H9 (cell line): ENCODE data around the gene CCDC186. TPM values are rescaled to one million over a fixed set of nuclear protein-coding genes. Genes with fewer than 3 reads are reported as not detected.

Experiments used
- DNase-seq: peaks from one replicate; pipeline ENCODE4 v3.0.0-alpha.2; 2017
- H2AFZ ChIP-seq: one replicate; pipeline ENCODE4 v1.6.1; 2013; ENCODE audit warnings: mild to moderate bottlenecking, low read length, control low read depth, moderate library complexity
- H2AK5ac ChIP-seq: 2 replicates; pipeline ENCODE4 v1.6.1; 2013; ENCODE audit warnings: low read length, control low read depth, mixed read lengths; ENCODE audit not compliant: insufficient read length
- H2BK120ac ChIP-seq: one replicate; pipeline ENCODE4 v1.6.1; 2013; ENCODE audit warnings: low read depth, mild to moderate bottlenecking, low read length, control low read depth, inconsistent platforms; ENCODE audit not compliant: poor library complexity, severe bottlenecking
- H2BK12ac ChIP-seq: 2 replicates; pipeline ENCODE4 v1.6.1; 2013; ENCODE audit warnings: low read length, control low read depth, mixed read lengths, low read depth; ENCODE audit not compliant: insufficient read length
- H2BK15ac ChIP-seq: 2 replicates; pipeline ENCODE4 v1.6.1; 2013; ENCODE audit warnings: low read depth, low read length, control low read depth
- H2BK20ac ChIP-seq: one replicate; pipeline ENCODE4 v1.6.1; 2013; ENCODE audit warnings: low read depth, mild to moderate bottlenecking, low read length, control low read depth, inconsistent platforms; ENCODE audit not compliant: poor library complexity, severe bottlenecking
- H2BK5ac ChIP-seq: 2 replicates; pipeline ENCODE4 v1.6.1; 2013; ENCODE audit warnings: low read length, control low read depth, mixed read lengths; ENCODE audit not compliant: insufficient read length
- H3K14ac ChIP-seq: 2 replicates; pipeline ENCODE4 v1.6.1; 2013; ENCODE audit warnings: low read length, control low read depth; ENCODE audit not compliant: insufficient read depth
- H3K18ac ChIP-seq: 2 replicates; pipeline ENCODE4 v1.6.1; 2013; ENCODE audit warnings: low read depth, mild to moderate bottlenecking, mixed read lengths, low read length, control low read depth; ENCODE audit not compliant: insufficient read length
- H3K23ac ChIP-seq: 2 replicates; pipeline ENCODE4 v1.6.1; 2013; ENCODE audit warnings: low read length, control low read depth, mixed read lengths, low read depth; ENCODE audit not compliant: insufficient read length
- H3K23me2 ChIP-seq: 2 replicates; pipeline ENCODE4 v1.6.1; 2013; ENCODE audit warnings: low read depth, mild to moderate bottlenecking, mixed read lengths, low read length, control low read depth; ENCODE audit not compliant: insufficient read length, poor library complexity, severe bottlenecking
- H3K27ac ChIP-seq: 2 replicates; pipeline ENCODE4 v1.5.1; 2013; ENCODE audit warnings: low read length, control low read depth, mixed read lengths, low read depth; ENCODE audit not compliant: insufficient read length
- H3K27me3 ChIP-seq: 2 replicates; pipeline ENCODE4 v1.6.1; 2013; ENCODE audit warnings: low read length, control low read depth, inconsistent platforms; ENCODE audit not compliant: insufficient read depth
- H3K4ac ChIP-seq: 2 replicates; pipeline ENCODE4 v1.6.1; 2013; ENCODE audit warnings: low read depth, mild to moderate bottlenecking, control low read depth, inconsistent platforms, low read length, moderate library complexity
- H3K4me1 ChIP-seq: 2 replicates; pipeline ENCODE4 v1.6.1; 2013; ENCODE audit warnings: low read length, control low read depth, inconsistent platforms; ENCODE audit not compliant: insufficient read depth
- H3K4me2 ChIP-seq: 2 replicates; pipeline ENCODE4 v1.6.1; 2013; ENCODE audit warnings: low read length, control low read depth, mixed read lengths; ENCODE audit not compliant: insufficient read length, insufficient read depth
- H3K56ac ChIP-seq: 2 replicates; pipeline ENCODE4 v1.6.1; 2013; ENCODE audit warnings: low read depth, mild to moderate bottlenecking, mixed read lengths, low read length, control low read depth; ENCODE audit not compliant: insufficient read length
- H3K79me1 ChIP-seq: 2 replicates; pipeline ENCODE4 v1.6.1; 2013; ENCODE audit warnings: low read depth, mild to moderate bottlenecking, moderate library complexity, low read length, control low read depth, inconsistent platforms; ENCODE audit not compliant: insufficient read depth, poor library complexity, severe bottlenecking
- H3K79me2 ChIP-seq: 2 replicates; pipeline ENCODE4 v1.6.1; 2013; ENCODE audit warnings: low read length, control low read depth, inconsistent platforms; ENCODE audit not compliant: insufficient read depth
- H3K9ac ChIP-seq: 2 replicates; pipeline ENCODE4 v1.6.1; 2013; ENCODE audit warnings: low read length, control low read depth, mixed read lengths; ENCODE audit not compliant: insufficient read length; ENCODE audit errors: extremely low read depth
- H3K9me3 ChIP-seq: one replicate; pipeline ENCODE4 v1.6.1; 2013; ENCODE audit warnings: low read depth, low read length, inconsistent platforms; ENCODE audit not compliant: control insufficient read depth
- H3T11ph ChIP-seq: one replicate; pipeline ENCODE4 v1.6.1; 2013; ENCODE audit warnings: mild to moderate bottlenecking, low read length, control low read depth, inconsistent platforms
- H4K20me1 ChIP-seq: one replicate; pipeline ENCODE4 v1.6.1; 2013; ENCODE audit not compliant: control insufficient read depth, insufficient read length, insufficient read depth
- H4K5ac ChIP-seq: 2 replicates; pipeline ENCODE4 v1.6.1; 2013; ENCODE audit warnings: low read depth, mild to moderate bottlenecking, mixed read lengths, low read length, control low read depth; ENCODE audit not compliant: insufficient read length
- H4K8ac ChIP-seq: replicated peaks from 2 replicates; pipeline ENCODE4 v1.6.1; 2013; ENCODE audit warnings: low read length, control low read depth, mixed read lengths, low read depth; ENCODE audit not compliant: insufficient read length
- H4K91ac ChIP-seq: 2 replicates; pipeline ENCODE4 v1.6.1; 2013; ENCODE audit warnings: low read depth, mild to moderate bottlenecking, moderate library complexity, mixed read lengths, low read length, control low read depth; ENCODE audit not compliant: insufficient read length
- H3K27ac Mint-ChIP-seq, 3 experiments: 2 replicates in 2 of 3; 3 replicates in 1 of 3; pipeline ENCODE4 v1.8.0; 2020 to 2021; ENCODE audit warnings: mixed read lengths in 3 of 3, mild to moderate bottlenecking in 1 of 3, moderate library complexity in 1 of 3
- H3K27me3 Mint-ChIP-seq: 2 replicates; pipeline ENCODE4 v1.8.0; 2021; ENCODE audit warnings: low read depth, mild to moderate bottlenecking, moderate library complexity, mixed read lengths
- H3K36me3 Mint-ChIP-seq, 3 experiments: 2 replicates in 2 of 3; 3 replicates in 1 of 3; pipeline ENCODE4 v1.8.0; 2020 to 2021; ENCODE audit warnings: low read depth in 3 of 3, mixed read lengths in 3 of 3; ENCODE audit not compliant: insufficient read depth in 1 of 3
- H3K4me1 Mint-ChIP-seq, 2 experiments: 2 replicates each; pipeline ENCODE4 v1.8.0; 2020; ENCODE audit warnings: mixed read lengths in 2 of 2
- H3K4me3 Mint-ChIP-seq, 2 experiments: 2 replicates in 1 of 2; 3 replicates in 1 of 2; pipeline ENCODE4 v1.8.0; 2020 to 2021; ENCODE audit warnings: mild to moderate bottlenecking in 2 of 2, mixed read lengths in 2 of 2, moderate library complexity in 1 of 2
- H3K9me3 Mint-ChIP-seq, 2 experiments: 2 replicates in 1 of 2; 3 replicates in 1 of 2; pipeline ENCODE4 v1.8.0; 2020; ENCODE audit warnings: mild to moderate bottlenecking in 2 of 2, mixed read lengths in 2 of 2, moderate library complexity in 1 of 2
- CTCF ChIP-seq: fragments of 200-600 bp; sonication (generic); conservative IDR thresholded peaks from 3 replicates; pipeline ENCODE4 v1.8.0; 2021; ENCODE audit warnings: antibody characterized with exemption, mild to moderate bottlenecking
- WGBS: extraction: QIAGEN DNeasy Blood & Tissue Kit; methylation state at CpG from one replicate; pipeline ENCODE4 v1.1.7; 2013; ENCODE audit warnings: missing lambda C conversion rate, low lambda C conversion rate, mixed read lengths; ENCODE audit not compliant: insufficient read length; ENCODE audit errors: extremely low coverage; 5-methylcytosine and 5-hydroxymethylcytosine counted together
- total RNA-seq: library from RNA; stranded (reverse); gene quantifications from 2 replicates; pipeline ENCODE4 v1.2.1, GENCODE V29; 2021

CCDC186 gene
- total RNA-seq, 1 experiment from 2014 or later: 16.7 TPM

GRCh38 chr10:114100848-114101741 lies 72.9 kb downstream of the CCDC186 start:
- no peak overlapping the region for H3K9ac ChIP-seq
- H3T11ph ChIP-seq: no peak overlapping the region
- H2BK15ac ChIP-seq: no peak overlapping the region
- peaks cover 15% of the 10 kb centered on the region; the same call in 1 of the 2 replicates for H3K27me3 ChIP-seq
- WGBS: no CpG with 5 or more reads among the region's 47 CpGs
- no peaks in the 10 kb centered on the region for H3K79me1 ChIP-seq
- H2BK5ac ChIP-seq: no peak overlapping the region
- no peak overlapping the region for H4K8ac ChIP-seq
- H3K23me2 ChIP-seq: peaks cover 7% of the 10 kb centered on the region
- H4K91ac ChIP-seq: no peak overlapping the region
- Mint-ChIP-seq H3K36me3 (no peaks in the 10 kb centered on the region), H3K27ac (no peak overlapping the region), H3K4me1 (peaks cover 10 to 11% of the 10 kb centered on the region in 2 experiments), H3K27me3 (peaks cover 38% of the 10 kb centered on the region), H3K4me3 (peak overlapping the region; percentile 58 to 76), H3K9me3 (no peaks in the 10 kb centered on the region)
- no peak overlapping the region for H3K56ac ChIP-seq
- H4K5ac ChIP-seq: no peak overlapping the region
- H3K27ac ChIP-seq: no peak overlapping the region
- no peaks in the 10 kb centered on the region for H3K4me1 ChIP-seq
- H2BK120ac ChIP-seq: no peak overlapping the region
- H2BK12ac ChIP-seq: no peak overlapping the region
- no peaks in the 10 kb centered on the region for H4K20me1 ChIP-seq
- H2AFZ ChIP-seq: peak overlapping the region; percentile 23
- H3K9me3 ChIP-seq: no peaks in the 10 kb centered on the region
- no peak overlapping the region for H3K23ac ChIP-seq
- no peak overlapping the region for H2AK5ac ChIP-seq
- H2BK20ac ChIP-seq: no peak overlapping the region
- DNase-seq: no peak
- peak overlapping the region; percentile 83 for H3K4me2 ChIP-seq
- no peak overlapping the region for H3K4ac ChIP-seq
- H3K14ac ChIP-seq: peak overlapping the region; percentile 83
- no peak overlapping the region for H3K18ac ChIP-seq
- H3K79me2 ChIP-seq: no peaks in the 10 kb centered on the region
- TF ChIP-seq CTCF: no peak
